HCT116 (cell line): Measurements from ENCODE around the gene FBXL17.

Source experiments
- EZH2 ChIP-seq: fragments of 200-600 bp; sonication (generic); IDR thresholded peaks from 2 replicates; pipeline ENCODE4 v1.6.1; 2017; ENCODE audit warnings: antibody characterized with exemption, mixed run types
- TF ChIP-seq, protein P1 (sequence below), 3 experiments: fragments of 200-600 bp in 1 of 3; sonication (generic) in 1 of 3; IDR thresholded peaks in 2 of 3; conservative IDR thresholded peaks in 1 of 3; 2 replicates each; pipeline ENCODE4 v1.5.1; 2012 to 2017; ENCODE audit warnings: low read depth in 2 of 3, low read length in 2 of 3, antibody characterized with exemption in 1 of 3, borderline replicate concordance in 1 of 3, control low read depth in 1 of 3, mild to moderate bottlenecking in 1 of 3, mixed read lengths in 1 of 3, mixed run types in 1 of 3, moderate library complexity in 1 of 3; ENCODE audit not compliant: insufficient read depth in 1 of 3
- TF ChIP-seq, protein P2 (sequence below): IDR thresholded peaks from 2 replicates; pipeline ENCODE4 v1.6.1; 2012

GRCh38 chr5:108079753-108080152 lies 302.1 kb downstream of the FBXL17 start:
- TF ChIP-seq, protein P1, sequence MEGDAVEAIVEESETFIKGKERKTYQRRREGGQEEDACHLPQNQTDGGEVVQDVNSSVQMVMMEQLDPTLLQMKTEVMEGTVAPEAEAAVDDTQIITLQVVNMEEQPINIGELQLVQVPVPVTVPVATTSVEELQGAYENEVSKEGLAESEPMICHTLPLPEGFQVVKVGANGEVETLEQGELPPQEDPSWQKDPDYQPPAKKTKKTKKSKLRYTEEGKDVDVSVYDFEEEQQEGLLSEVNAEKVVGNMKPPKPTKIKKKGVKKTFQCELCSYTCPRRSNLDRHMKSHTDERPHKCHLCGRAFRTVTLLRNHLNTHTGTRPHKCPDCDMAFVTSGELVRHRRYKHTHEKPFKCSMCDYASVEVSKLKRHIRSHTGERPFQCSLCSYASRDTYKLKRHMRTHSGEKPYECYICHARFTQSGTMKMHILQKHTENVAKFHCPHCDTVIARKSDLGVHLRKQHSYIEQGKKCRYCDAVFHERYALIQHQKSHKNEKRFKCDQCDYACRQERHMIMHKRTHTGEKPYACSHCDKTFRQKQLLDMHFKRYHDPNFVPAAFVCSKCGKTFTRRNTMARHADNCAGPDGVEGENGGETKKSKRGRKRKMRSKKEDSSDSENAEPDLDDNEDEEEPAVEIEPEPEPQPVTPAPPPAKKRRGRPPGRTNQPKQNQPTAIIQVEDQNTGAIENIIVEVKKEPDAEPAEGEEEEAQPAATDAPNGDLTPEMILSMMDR (IDR thresholded peaks at IDR 0.05 in 2 of 3, conservative IDR thresholded peaks at IDR 0.05 in 1 of 3; ENCODE audit: borderline replicate concordance in 1 of 3, insufficient read depth in 1 of 3, low read depth in 2 of 3, low read length in 2 of 3): no peak
- TF ChIP-seq, protein P2, sequence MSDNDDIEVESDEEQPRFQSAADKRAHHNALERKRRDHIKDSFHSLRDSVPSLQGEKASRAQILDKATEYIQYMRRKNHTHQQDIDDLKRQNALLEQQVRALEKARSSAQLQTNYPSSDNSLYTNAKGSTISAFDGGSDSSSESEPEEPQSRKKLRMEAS: no peak
- TF ChIP-seq EZH2: no peak
